ENCODE measurements around the gene PGF. TPM values are rescaled to one million over a fixed set of nuclear protein-coding genes. Genes with fewer than 3 reads are reported as not detected.
"Not testable (repeated sequence)": the region's sequence is repeated elsewhere in the genome, so short reads cannot be mapped to it uniquely, and the experiment has no call there.

PGF gene
- total RNA-seq, 1 experiment from 2014 or later: 115 TPM

DNA sequence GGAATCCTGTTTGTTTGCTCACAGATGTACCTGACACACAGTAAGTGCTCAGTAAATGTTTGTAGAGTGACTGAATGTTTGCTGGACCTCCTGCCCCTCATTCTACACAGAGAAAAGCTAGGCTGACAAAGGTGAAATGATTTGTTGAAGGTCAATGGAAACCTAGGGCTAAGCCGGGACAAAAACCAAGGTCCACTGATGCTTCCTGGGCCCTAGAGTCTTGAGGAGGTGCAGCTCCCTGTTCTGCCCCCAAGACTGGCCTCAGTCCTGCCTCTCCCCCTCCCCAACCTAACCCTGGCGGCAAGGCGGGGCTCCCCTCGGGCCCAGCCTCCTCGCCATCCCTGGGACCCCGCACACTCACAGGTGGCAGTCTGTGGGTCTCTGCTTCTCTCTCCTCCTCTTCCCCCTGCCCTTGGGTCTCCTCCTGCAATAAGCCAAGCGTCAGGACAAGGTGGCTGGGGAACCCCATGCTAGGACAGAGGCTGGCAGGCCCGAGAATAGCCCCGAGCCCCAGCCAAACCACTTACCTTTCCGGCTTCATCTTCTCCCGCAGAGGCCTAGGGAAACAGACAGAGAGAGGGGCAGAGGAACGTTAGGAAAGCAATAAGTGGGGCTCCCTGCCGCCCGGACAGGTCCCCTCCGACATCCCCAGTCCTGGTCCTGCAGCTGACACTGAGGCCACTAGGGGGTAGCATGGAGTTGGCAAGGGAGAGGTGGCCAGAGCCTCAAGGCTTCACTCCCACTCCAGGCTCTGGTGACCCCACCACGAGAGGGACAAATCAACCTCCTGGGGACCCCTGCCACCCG, 9.3 kb downstream of the PGF start:
- Histone ChIP-seq H3K9me3 (replicated peaks) (no peaks in the 10 kb centered on the region), H3K36me3 (peaks cover 91% of the 10 kb centered on the region), H3K4me3 (no peak overlapping the region), H3K27me3 (no peaks in the 10 kb centered on the region), H3K4me1 (peaks cover 21% of the 10 kb centered on the region), H3K27ac (no peak overlapping the region)
- peak; percentile 70 to 81 for DNase-seq

DNA sequence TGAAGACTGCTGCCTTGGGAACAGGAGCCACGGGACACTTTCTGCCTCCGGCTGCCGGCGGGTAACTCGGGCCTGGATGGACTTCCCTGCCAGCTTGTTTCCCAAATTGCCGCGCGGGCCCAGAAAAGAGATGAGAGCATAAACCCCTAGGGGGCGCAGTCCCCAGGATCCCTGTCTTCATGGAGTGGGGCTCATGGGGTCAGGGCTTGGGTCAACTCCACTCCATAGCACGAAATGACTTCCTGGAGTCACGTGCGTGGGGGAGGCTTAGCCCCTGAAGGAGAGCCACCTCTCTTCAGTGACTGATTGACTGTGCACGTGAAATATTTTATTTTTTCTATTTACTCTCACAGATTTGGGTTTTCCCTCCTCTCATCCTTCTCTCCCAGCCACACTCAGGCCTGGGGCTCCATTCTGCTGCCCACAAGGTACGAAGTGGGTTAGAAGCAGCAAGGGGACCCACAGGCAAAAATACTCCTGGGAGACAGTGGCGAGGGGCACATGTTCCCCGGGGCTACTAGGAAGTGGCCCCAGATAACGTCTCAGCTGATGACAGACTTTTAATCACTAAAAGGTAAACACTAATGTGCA, 10.0 kb downstream of the PGF start:
- no peaks in the 10 kb centered on the region for H3K27me3 ChIP-seq
- no peak overlapping the region for H3K27ac ChIP-seq
- no peaks in the 10 kb centered on the region for H3K9me3 ChIP-seq (replicated peaks)
- H3K4me3 ChIP-seq: no peak overlapping the region
- peaks cover 27% of the 10 kb centered on the region for H3K4me1 ChIP-seq
- peaks cover 86% of the 10 kb centered on the region for H3K36me3 ChIP-seq
- peak; percentile 48 to 63 for DNase-seq

DNA sequence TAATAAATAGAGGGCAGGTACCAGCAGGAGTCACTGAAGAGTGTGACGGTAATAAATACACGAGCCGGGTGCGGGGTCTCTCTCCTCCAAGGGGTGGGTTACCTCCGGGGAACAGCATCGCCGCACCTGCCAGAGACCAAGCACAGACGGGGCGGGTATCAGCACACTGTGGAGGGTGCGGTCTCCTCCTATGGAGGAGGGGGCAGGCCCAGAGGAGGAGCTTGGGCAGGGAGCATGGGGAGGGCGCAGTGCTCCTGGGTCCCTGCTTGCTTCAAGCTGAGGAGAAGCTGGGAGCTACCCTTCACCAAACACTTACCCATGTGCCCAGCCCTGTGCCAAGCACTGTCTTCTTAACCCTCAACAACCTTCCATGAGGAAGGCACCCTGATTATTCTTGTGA, 12.8 kb downstream of the PGF start:
- Histone ChIP-seq H3K9me3 (replicated peaks) (no peaks in the 10 kb centered on the region), H3K27ac (no peak overlapping the region), H3K36me3 (peaks cover 60% of the 10 kb centered on the region), H3K4me1 (peaks cover 41% of the 10 kb centered on the region), H3K27me3 (no peaks in the 10 kb centered on the region), H3K4me3 (no peak overlapping the region)
- no peak for DNase-seq

DNA sequence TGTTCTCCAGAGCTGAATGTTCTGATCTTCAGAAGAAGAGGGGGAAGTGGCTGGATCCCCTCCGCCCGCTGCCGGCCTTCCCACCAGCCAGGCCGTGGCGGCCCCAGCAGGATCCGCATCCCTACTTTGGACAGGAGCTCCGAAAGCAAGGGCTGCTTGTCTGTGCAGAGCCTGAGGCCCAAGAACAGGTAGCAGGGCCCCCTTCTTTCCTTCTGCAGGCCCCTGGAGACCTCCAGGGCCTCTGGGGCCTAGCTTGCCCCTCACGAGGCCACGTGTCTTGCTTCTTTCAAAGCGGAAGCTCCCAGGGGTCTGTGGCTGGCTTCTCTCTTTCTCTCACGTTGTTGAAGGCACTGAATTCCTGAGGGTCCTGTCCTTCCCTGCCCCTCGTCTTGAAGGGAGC, 13.2 kb downstream of the PGF start:
- H3K9me3 ChIP-seq (replicated peaks): no peaks in the 10 kb centered on the region
- H3K36me3 ChIP-seq: peaks cover 55% of the 10 kb centered on the region
- no peaks in the 10 kb centered on the region for H3K27me3 ChIP-seq
- peaks cover 41% of the 10 kb centered on the region for H3K4me1 ChIP-seq
- no peak overlapping the region for H3K27ac ChIP-seq
- no peak for DNase-seq
- H3K4me3 ChIP-seq: no peak overlapping the region

DNA sequence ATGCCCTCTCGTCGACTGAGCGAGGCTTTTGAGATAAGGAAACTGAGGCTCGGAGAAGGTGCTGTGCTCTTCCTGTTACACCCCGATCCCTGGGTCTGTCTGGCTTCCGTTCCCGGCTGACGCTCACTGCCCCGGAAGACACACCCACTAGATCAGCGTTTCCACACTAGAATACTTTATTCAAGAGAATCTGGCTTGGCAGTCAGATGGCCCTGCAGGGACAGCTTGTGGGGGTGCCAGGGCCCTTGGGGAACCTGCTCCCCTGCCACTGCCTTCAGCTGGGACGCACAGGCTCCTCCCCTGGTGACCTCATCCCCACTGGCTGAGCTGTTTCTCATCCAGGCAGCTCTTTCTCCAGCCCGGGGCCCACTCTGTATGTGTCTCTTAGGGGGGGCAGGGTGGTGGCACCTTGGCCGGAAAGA, 13.7 kb downstream of the PGF start:
- H3K27me3 ChIP-seq: no peaks in the 10 kb centered on the region
- H3K4me3 ChIP-seq: no peak overlapping the region
- no peaks in the 10 kb centered on the region for H3K9me3 ChIP-seq (replicated peaks)
- no peak overlapping the region; the same call in 1 of the 2 replicates for H3K27ac ChIP-seq
- H3K36me3 ChIP-seq: peaks cover 51% of the 10 kb centered on the region
- peaks cover 41% of the 10 kb centered on the region for H3K4me1 ChIP-seq
- peak; percentile 47 to 58 for DNase-seq

DNA sequence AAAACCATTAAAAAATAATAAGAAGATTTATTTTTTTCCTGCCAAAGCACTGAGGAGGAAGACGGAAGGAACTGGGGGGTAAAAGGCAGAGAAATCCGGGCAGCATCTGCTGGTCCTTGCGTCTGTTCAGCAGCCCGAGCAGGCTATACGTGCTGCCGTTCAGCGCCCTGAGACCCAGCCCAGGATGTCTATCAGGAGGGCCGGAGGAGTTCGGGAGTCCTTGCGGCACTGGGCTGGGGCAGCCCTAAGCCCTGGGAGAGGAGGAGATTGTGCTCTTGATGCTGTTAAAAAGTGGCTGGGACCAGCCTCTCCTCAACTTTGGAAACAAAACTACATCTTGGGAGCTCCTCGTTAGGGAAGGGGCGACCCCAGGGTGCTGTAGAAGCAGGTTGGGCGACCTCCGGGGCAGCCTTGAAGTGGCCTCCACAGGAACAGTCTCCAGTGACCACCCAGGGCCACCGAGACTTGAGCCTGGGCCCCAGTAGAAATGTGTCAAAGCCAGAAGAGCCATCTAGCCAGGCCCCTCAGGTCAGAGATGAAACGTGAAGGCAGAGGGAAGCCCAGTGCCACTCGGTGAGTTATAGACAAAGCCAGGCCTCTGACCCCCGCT, 14.3 kb downstream of the PGF start:
- Histone ChIP-seq H3K27me3 (no peaks in the 10 kb centered on the region), H3K9me3 (replicated peaks) (no peaks in the 10 kb centered on the region), H3K27ac (peak overlapping the region; percentile 2; the same call in 1 of the 2 replicates), H3K36me3 (peaks cover 44% of the 10 kb centered on the region), H3K4me3 (no peak overlapping the region), H3K4me1 (peaks cover 41% of the 10 kb centered on the region)
- DNase-seq: no peak

DNA sequence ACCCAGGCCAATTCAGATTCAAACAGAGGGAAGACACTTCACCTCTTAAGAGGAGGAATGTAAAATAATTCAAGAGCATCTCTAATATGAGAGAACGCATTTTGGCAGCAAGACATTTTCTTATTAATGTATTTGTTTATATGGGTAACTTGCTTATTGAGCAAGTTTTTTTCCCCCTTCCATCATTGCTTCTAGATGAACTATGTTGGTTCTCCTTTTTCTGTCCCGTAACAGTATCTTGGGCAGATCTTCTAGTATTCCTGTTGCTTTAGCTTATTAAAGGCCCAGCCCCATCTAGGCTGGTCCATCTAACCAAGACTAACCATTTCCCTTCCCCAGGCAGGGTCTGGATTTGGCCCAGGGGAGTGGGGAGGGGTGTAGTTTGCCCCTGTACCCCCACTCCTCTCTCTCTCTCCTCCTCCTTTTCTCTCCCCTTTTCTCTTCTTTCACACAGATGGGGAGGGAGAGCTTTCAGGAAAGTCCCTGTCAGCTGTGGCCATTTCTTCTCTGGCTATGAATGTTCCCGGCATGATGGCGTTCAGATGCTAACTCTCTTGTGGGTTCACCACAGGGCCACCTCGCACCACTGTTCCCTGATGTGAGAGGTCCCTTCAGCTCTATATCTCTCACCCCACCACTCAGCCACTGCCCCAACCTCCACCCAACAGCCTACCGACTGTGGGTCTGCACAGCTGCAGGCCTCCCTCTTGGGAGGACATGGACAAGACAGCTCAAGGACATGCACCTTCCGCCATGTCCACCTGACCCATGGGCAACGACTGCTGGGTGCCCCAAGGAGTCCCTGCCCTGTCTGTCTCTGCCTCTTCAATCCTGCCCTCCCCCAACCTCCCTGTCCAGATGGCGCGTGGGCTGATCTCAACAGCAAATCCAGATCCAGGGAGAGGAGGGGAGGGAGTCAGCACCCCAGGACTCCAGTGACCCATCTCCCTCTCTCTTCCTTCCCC, 16.6 kb downstream of the PGF start:
- Histone ChIP-seq H3K36me3 (peaks cover 25% of the 10 kb centered on the region), H3K4me3 (no peak overlapping the region), H3K4me1 (peaks cover 57% of the 10 kb centered on the region), H3K27ac (peak overlapping the region; percentile 90), H3K27me3 (no peaks in the 10 kb centered on the region), H3K9me3 (replicated peaks) (no peaks in the 10 kb centered on the region)
- DNase-seq: no peak

DNA sequence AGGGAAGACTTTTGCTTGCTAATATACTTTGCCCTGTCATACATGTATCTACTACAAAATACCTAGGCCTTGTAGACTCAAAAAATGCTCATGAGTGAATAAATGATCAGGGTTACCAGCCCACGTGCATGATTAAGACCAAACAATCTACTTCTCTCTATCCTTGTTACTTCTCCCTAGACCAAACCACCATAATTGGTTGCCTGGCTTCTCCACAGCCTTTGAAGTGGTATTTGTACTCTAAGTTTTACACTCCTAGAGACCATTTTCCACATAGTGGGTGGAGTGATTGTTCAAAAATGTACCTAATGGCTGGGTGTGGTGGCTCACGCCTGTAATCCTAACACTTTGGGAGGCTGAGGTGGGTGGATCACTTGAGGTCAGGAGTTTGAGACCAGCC, 18.2 kb downstream of the PGF start:
- Histone ChIP-seq H3K27ac (no peak overlapping the region), H3K4me3 (no peak overlapping the region), H3K9me3 (replicated peaks) (no peaks in the 10 kb centered on the region), H3K36me3 (peaks cover 8% of the 10 kb centered on the region), H3K27me3 (no peaks in the 10 kb centered on the region), H3K4me1 (peaks cover 62% of the 10 kb centered on the region)
- DNase-seq: no peak

DNA sequence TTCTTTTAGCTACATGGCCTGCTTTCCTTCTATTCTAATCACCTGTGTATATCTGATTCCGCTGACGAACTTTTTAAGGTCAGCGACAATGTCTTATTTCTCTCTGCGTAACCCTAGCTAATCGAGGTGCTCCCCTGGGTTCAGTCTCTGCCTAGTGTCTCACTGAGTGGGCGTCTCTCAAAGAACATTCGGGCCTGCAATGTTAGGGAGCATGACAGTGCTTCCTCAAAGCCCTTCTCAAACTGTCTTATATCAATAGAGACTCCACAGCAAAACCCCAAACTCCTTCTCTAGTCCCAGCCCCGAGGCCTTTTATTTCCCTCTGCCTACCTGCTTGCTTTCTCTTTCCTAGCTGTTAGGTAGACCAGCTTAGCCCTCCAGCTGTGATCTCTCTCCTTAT, 18.7 kb downstream of the PGF start:
- H3K27ac ChIP-seq: no peak overlapping the region
- H3K4me1 ChIP-seq: peaks cover 59% of the 10 kb centered on the region

DNA sequence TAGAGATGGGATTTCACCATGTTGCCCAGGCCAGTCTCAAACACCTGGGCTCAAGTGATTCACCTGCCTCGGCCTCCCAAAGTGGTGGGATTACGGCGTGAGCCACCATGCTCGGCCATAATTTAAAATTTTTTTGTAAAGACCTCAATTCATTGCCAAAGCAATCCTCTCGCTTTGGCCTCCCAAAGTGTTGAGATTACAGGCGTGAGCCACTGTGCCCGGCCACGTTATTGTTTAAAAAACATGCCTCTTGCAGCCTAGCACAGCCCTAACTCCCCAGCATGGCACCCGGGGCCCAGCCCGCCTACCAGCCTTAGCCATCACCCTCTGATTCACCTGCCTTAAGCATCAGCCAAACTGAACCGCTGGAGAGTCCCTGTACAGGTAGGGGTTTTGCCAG, 19.2 kb downstream of the PGF start:
- no peaks in the 10 kb centered on the region for H3K9me3 ChIP-seq (replicated peaks)
- H3K4me1 ChIP-seq: peaks cover 53% of the 10 kb centered on the region
- H3K4me3 ChIP-seq: no peak overlapping the region
- no peak overlapping the region for H3K27ac ChIP-seq
- DNase-seq: no peak
- H3K27me3 ChIP-seq: no peaks in the 10 kb centered on the region
- H3K36me3 ChIP-seq: 0 out of 2 replicates have a peak, but pooled peaks cover under 1% of the 10 kb centered on the region

More for the DNA sequence above, 18.7 kb downstream of the PGF start:
- Histone ChIP-seq H3K27me3 (no peaks in the 10 kb centered on the region), H3K4me3 (no peak overlapping the region), H3K9me3 (replicated peaks) (no peaks in the 10 kb centered on the region), H3K36me3 (peaks cover 6% of the 10 kb centered on the region)
- DNase-seq: no peak

DNA sequence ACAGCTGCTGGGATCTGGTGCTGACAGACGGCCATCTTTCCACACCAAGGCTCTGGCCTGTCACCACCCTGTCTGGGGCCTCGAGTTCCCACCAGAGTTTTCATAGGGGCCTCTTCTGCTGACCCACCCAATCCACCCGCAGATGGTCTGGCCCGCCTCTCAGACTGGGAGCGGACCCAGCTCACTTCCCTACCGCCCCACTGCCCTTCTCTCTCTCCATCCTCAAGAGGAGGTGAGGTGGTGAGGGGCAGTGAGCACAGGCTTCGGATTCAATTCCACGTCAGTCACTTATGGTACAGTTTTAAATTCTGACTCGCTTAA, 20.1 kb downstream of the PGF start:
- Histone ChIP-seq H3K9me3 (replicated peaks) (no peaks in the 10 kb centered on the region), H3K36me3 (no peaks in the 10 kb centered on the region), H3K27ac (peak overlapping the region; percentile 89), H3K4me1 (peaks cover 46% of the 10 kb centered on the region), H3K27me3 (no peaks in the 10 kb centered on the region), H3K4me3 (peak overlapping the region; percentile 43)
- DNase-seq: peak; percentile 50 to 67

DNA sequence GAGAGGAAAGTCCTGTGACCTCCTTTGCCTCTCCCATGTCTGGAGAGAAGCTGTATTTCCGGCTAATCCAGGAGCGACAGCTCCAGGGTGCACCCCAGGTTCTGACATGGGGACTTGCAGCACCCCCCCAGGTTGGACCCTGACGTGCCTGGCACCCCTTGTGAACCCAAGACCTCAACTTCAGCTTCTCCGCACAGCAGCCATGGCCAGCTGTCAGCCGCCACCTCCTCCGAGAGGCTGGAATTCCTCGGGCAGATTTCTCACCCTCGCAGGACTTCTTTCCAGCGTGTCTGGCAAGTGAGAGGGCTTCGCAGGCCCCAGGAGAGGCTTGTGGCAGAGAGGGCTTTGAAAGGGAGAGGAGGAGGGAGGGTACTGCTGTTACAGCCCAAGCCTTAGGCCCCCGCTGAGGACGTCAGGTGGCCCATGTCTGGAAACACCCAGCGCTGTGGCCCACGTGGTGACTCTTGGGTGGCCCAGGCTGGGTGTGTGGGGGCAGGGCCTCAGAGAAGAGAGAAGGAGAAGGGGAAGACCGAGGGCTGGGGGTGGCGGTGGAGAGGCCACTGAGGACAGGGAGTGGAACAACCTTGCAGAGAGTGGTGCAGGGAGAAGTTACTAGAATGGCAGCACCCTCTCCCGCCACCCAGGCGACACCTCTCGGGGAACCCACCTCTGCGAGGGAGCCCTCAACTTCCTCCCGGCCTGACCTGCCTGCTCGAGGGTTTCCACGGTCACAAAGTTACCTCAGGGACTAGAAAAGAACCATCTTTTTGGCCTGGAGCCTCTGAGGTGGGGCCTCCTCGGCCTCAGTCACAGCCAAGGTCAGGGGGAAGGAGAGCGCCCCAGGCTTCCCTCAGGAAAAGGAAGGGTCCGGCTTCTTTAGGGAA, 20.7 kb downstream of the PGF start:
- peak overlapping the region; percentile 89 for H3K27ac ChIP-seq
- H3K36me3 ChIP-seq: no peaks in the 10 kb centered on the region
- peak overlapping the region; percentile 43 for H3K4me3 ChIP-seq
- peak; percentile 92 to 94 for DNase-seq
- peaks cover 42% of the 10 kb centered on the region for H3K4me1 ChIP-seq
- H3K27me3 ChIP-seq: no peaks in the 10 kb centered on the region
- H3K9me3 ChIP-seq (replicated peaks): no peaks in the 10 kb centered on the region

DNA sequence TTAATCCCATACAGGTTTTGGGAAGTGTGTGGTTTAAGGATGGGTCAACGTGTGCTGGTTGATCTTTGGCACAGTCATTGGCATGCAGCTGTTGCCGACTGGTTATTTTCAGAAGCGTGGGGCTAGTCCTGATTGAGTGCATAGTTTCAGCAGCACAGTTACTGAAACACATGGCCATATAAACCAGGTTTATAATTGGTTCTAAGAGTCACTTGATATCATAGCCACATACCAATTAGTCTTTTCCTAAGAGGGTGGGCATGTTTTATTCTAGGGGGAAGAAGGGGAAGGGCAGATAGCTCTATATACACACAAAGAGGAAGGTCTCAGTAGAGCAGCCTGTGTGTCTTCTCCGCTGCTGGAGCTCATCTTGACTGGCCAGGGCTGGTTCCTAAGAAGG, 21.4 kb downstream of the PGF start:
- Histone ChIP-seq H3K36me3 (no peaks in the 10 kb centered on the region), H3K27ac (peak overlapping the region; percentile 89), H3K9me3 (replicated peaks) (no peaks in the 10 kb centered on the region), H3K4me1 (peaks cover 39% of the 10 kb centered on the region), H3K4me3 (peak overlapping the region; percentile 43), H3K27me3 (no peaks in the 10 kb centered on the region)
- DNase-seq: peak; percentile 71 to 87

DNA sequence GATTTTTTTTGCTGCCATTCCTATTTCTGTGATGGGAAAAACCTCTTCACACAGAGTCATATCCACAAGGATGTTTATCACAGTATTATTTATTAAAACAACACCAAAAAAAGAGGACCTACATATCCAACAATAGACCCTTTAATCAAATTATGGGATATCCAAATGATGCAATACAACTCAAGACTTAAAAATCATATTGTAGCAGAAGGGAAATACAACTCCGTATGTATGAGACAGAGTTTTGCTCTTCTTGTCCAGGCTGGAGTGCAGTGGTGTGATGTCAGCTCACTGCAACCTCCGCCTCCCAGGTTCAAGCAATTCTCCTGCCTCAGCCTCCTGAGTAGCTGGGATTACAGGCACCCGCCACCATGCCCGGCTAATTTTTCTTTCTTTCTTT, 22.5 kb downstream of the PGF start:
- H3K4me3 ChIP-seq; H3K27me3 ChIP-seq; H3K36me3 ChIP-seq; H3K9me3 ChIP-seq (replicated peaks); H3K27ac ChIP-seq; DNase-seq: not testable (repeated sequence)
- peaks cover 37% of the 10 kb centered on the region for H3K4me1 ChIP-seq
